ENCODE measurements around the gene LARP4. TPM values are rescaled to one million over a fixed set of nuclear protein-coding genes. Genes with fewer than 3 reads are reported as not detected.

Gene LARP4
- polyA plus RNA-seq, 1 donor from 2014 or later: 17.8 TPM

- peak overlapping the region; percentile 89 for H3K27ac ChIP-seq (ENCODE audit: low read length)
- no peaks in the 10 kb centered on the region for H3F3A ChIP-seq (ENCODE audit: insufficient read depth, low read length, poor library complexity, severe bottlenecking)
- H4K20me1 ChIP-seq (ENCODE audit: insufficient read depth): peaks cover 4% of the 10 kb centered on the region
- no peaks in the 10 kb centered on the region for H3K36me3 ChIP-seq (ENCODE audit: insufficient read depth, low read length)
- H3K79me2 ChIP-seq (replicated peaks; ENCODE audit: insufficient read depth, low read length): peaks cover 64% of the 10 kb centered on the region
- TF ChIP-seq EZH2 (IDR thresholded peaks at IDR 0.05; ENCODE audit: borderline replicate concordance, insufficient read depth, low read length, poor library complexity, severe bottlenecking): no peak
- TF ChIP-seq, protein P1, sequence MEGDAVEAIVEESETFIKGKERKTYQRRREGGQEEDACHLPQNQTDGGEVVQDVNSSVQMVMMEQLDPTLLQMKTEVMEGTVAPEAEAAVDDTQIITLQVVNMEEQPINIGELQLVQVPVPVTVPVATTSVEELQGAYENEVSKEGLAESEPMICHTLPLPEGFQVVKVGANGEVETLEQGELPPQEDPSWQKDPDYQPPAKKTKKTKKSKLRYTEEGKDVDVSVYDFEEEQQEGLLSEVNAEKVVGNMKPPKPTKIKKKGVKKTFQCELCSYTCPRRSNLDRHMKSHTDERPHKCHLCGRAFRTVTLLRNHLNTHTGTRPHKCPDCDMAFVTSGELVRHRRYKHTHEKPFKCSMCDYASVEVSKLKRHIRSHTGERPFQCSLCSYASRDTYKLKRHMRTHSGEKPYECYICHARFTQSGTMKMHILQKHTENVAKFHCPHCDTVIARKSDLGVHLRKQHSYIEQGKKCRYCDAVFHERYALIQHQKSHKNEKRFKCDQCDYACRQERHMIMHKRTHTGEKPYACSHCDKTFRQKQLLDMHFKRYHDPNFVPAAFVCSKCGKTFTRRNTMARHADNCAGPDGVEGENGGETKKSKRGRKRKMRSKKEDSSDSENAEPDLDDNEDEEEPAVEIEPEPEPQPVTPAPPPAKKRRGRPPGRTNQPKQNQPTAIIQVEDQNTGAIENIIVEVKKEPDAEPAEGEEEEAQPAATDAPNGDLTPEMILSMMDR (IDR thresholded peaks at IDR 0.05; ENCODE audit: poor library complexity, severe bottlenecking): no peak
- TF ChIP-seq TAF1 (IDR thresholded peaks at IDR 0.05; ENCODE audit: low read depth): no peak
- TF ChIP-seq, protein P2, sequence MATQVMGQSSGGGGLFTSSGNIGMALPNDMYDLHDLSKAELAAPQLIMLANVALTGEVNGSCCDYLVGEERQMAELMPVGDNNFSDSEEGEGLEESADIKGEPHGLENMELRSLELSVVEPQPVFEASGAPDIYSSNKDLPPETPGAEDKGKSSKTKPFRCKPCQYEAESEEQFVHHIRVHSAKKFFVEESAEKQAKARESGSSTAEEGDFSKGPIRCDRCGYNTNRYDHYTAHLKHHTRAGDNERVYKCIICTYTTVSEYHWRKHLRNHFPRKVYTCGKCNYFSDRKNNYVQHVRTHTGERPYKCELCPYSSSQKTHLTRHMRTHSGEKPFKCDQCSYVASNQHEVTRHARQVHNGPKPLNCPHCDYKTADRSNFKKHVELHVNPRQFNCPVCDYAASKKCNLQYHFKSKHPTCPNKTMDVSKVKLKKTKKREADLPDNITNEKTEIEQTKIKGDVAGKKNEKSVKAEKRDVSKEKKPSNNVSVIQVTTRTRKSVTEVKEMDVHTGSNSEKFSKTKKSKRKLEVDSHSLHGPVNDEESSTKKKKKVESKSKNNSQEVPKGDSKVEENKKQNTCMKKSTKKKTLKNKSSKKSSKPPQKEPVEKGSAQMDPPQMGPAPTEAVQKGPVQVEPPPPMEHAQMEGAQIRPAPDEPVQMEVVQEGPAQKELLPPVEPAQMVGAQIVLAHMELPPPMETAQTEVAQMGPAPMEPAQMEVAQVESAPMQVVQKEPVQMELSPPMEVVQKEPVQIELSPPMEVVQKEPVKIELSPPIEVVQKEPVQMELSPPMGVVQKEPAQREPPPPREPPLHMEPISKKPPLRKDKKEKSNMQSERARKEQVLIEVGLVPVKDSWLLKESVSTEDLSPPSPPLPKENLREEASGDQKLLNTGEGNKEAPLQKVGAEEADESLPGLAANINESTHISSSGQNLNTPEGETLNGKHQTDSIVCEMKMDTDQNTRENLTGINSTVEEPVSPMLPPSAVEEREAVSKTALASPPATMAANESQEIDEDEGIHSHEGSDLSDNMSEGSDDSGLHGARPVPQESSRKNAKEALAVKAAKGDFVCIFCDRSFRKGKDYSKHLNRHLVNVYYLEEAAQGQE (IDR thresholded peaks at IDR 0.05; ENCODE audit: borderline replicate concordance): no peak
- no peak for TF ChIP-seq EP300 (conservative IDR thresholded peaks at IDR 0.05; ENCODE audit: poor library complexity, severe bottlenecking)
- TF ChIP-seq POLR2AphosphoS5 (IDR thresholded peaks at IDR 0.05): no peak
- TF ChIP-seq SMC3 (conservative IDR thresholded peaks at IDR 0.05; ENCODE audit: poor library complexity): no peak
- TF ChIP-seq MXI1 (conservative IDR thresholded peaks at IDR 0.05; ENCODE audit: poor library complexity, severe bottlenecking): no peak
- no peak for TF ChIP-seq RAD21 (conservative IDR thresholded peaks at IDR 0.05)
- H3K9ac ChIP-seq (ENCODE audit: low read length): peak overlapping the region; percentile 93
- peak overlapping the region; percentile 99 for H3K4me2 ChIP-seq (ENCODE audit: low read length)
- H2AFZ ChIP-seq (ENCODE audit: low read depth, low read length): no peak overlapping the region
- H3K27me3 ChIP-seq (ENCODE audit: insufficient read depth, low read depth, low read length): no peaks in the 10 kb centered on the region
- H3K9me2 ChIP-seq (ENCODE audit: insufficient read depth, low read length): no peaks in the 10 kb centered on the region
- peak overlapping the region; percentile 71 for H3K4me3 ChIP-seq (ENCODE audit: low read length)
- no peaks in the 10 kb centered on the region for H3K9me3 ChIP-seq (ENCODE audit: low read length)
Measured at GRCh38 chr12:50506753-50507473, 106.2 kb downstream of the LARP4 start.

GRCh38 chr12:50507474-50507838 lies 106.8 kb downstream of the LARP4 start:
- Histone ChIP-seq H3K27me3 (ENCODE audit: insufficient read depth, low read depth, low read length) (no peaks in the 10 kb centered on the region), H3K4me3 (ENCODE audit: low read length) (peak overlapping the region; percentile 71), H3K9me3 (ENCODE audit: low read length) (no peaks in the 10 kb centered on the region), H3K27ac (ENCODE audit: low read length) (peak overlapping the region; percentile 89), H3K4me2 (ENCODE audit: low read length) (peak overlapping the region; percentile 99), H4K20me1 (ENCODE audit: insufficient read depth) (peaks cover 4% of the 10 kb centered on the region), H3K9me2 (ENCODE audit: insufficient read depth, low read length) (no peaks in the 10 kb centered on the region), H3K79me2 (replicated peaks; ENCODE audit: insufficient read depth, low read length) (peaks cover 69% of the 10 kb centered on the region), H3F3A (ENCODE audit: insufficient read depth, low read length, poor library complexity, severe bottlenecking) (no peaks in the 10 kb centered on the region), H2AFZ (ENCODE audit: low read depth, low read length) (no peak overlapping the region), H3K36me3 (ENCODE audit: insufficient read depth, low read length) (no peaks in the 10 kb centered on the region), H3K9ac (ENCODE audit: low read length) (peak overlapping the region; percentile 93)
- TF ChIP-seq, protein P2 (IDR thresholded peaks at IDR 0.05; ENCODE audit: borderline replicate concordance): no peak
- no peak for TF ChIP-seq SMC3 (conservative IDR thresholded peaks at IDR 0.05; ENCODE audit: poor library complexity)
- no peak for TF ChIP-seq EZH2 (IDR thresholded peaks at IDR 0.05; ENCODE audit: borderline replicate concordance, insufficient read depth, low read length, poor library complexity, severe bottlenecking)
- TF ChIP-seq MXI1 (conservative IDR thresholded peaks at IDR 0.05; ENCODE audit: poor library complexity, severe bottlenecking): no peak
- no peak for TF ChIP-seq EP300 (conservative IDR thresholded peaks at IDR 0.05; ENCODE audit: poor library complexity, severe bottlenecking)
- no peak for TF ChIP-seq RAD21 (conservative IDR thresholded peaks at IDR 0.05)
- no peak for TF ChIP-seq POLR2AphosphoS5 (IDR thresholded peaks at IDR 0.05)
- TF ChIP-seq TAF1 (IDR thresholded peaks at IDR 0.05; ENCODE audit: low read depth): no peak
- TF ChIP-seq, protein P1 (IDR thresholded peaks at IDR 0.05; ENCODE audit: poor library complexity, severe bottlenecking): no peak

All from neural cell (in vitro differentiated cells).